ENCODE measurements around the gene MICAL3.

GRCh38 chr22:17753401-17753989, 270.9 kb downstream of the MICAL3 start:
- no peak for TF ChIP-seq POLR2A (IDR thresholded peaks at IDR 0.05)
- TF ChIP-seq, protein P1, sequence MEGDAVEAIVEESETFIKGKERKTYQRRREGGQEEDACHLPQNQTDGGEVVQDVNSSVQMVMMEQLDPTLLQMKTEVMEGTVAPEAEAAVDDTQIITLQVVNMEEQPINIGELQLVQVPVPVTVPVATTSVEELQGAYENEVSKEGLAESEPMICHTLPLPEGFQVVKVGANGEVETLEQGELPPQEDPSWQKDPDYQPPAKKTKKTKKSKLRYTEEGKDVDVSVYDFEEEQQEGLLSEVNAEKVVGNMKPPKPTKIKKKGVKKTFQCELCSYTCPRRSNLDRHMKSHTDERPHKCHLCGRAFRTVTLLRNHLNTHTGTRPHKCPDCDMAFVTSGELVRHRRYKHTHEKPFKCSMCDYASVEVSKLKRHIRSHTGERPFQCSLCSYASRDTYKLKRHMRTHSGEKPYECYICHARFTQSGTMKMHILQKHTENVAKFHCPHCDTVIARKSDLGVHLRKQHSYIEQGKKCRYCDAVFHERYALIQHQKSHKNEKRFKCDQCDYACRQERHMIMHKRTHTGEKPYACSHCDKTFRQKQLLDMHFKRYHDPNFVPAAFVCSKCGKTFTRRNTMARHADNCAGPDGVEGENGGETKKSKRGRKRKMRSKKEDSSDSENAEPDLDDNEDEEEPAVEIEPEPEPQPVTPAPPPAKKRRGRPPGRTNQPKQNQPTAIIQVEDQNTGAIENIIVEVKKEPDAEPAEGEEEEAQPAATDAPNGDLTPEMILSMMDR (IDR thresholded peaks at IDR 0.05) = no peak
- TF ChIP-seq POLR2AphosphoS5 (IDR thresholded peaks at IDR 0.05) = no peak
